ENCODE measurements around the gene SLC29A3. TPM values are rescaled to one million over a fixed set of nuclear protein-coding genes. Genes with fewer than 3 reads are reported as not detected.

SLC29A3 gene
- total RNA-seq, 1 donor from 2014 or later: 4.4 TPM

GRCh38 chr10:71393841-71394475 is 74.9 kb downstream of the SLC29A3 start:
- Mint-ChIP-seq H3K27me3 (ENCODE audit: unreplicated experiment) (peaks cover 79% of the 10 kb centered on the region), H3K36me3 (ENCODE audit: unreplicated experiment) (no peaks in the 10 kb centered on the region), H3K4me3 (ENCODE audit: unreplicated experiment) (no peak overlapping the region), H3K4me1 (ENCODE audit: unreplicated experiment) (peaks cover 8% of the 10 kb centered on the region), H3K27ac (ENCODE audit: unreplicated experiment) (no peak overlapping the region), H3K9me3 (ENCODE audit: unreplicated experiment) (no peaks in the 10 kb centered on the region)
- peak; percentile 62 for DNase-seq (ENCODE audit: extremely low spot score, unreplicated experiment)
- TF ChIP-seq, protein P1, sequence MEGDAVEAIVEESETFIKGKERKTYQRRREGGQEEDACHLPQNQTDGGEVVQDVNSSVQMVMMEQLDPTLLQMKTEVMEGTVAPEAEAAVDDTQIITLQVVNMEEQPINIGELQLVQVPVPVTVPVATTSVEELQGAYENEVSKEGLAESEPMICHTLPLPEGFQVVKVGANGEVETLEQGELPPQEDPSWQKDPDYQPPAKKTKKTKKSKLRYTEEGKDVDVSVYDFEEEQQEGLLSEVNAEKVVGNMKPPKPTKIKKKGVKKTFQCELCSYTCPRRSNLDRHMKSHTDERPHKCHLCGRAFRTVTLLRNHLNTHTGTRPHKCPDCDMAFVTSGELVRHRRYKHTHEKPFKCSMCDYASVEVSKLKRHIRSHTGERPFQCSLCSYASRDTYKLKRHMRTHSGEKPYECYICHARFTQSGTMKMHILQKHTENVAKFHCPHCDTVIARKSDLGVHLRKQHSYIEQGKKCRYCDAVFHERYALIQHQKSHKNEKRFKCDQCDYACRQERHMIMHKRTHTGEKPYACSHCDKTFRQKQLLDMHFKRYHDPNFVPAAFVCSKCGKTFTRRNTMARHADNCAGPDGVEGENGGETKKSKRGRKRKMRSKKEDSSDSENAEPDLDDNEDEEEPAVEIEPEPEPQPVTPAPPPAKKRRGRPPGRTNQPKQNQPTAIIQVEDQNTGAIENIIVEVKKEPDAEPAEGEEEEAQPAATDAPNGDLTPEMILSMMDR (IDR thresholded peaks at IDR 0.05): no peak

DNA sequence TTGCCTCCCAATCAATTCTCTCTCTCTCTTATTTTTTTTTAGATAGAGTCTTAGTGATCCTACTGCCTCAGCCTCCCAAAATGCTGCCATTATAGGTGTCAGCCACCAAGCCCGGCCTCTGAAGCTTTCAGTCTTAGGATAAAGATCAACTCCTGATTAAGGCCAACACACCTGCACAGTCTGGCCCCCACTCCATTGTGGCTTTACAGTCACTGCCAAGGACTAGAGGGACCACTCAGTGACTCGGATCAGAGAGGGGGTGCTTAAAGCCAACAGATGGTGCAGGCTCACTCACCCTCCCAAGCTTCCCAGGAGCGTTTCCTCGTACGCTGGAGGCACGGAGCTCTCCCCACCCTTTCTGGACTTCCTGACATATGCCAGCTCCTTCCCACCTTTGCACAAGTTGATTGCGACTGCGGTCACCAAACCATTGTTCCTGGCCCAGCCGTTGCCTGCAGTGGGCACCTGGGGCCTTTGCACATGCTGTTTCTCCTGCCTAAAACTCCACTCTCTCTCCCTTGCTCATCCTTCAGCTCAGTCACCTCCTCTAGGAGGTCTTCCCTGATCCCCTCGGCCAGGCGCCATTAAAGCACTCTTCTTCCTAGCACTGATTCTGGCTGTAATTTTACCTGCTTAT is 76.0 kb downstream of the SLC29A3 start:
- Mint-ChIP-seq H3K4me3 (ENCODE audit: unreplicated experiment) (no peak overlapping the region), H3K27me3 (ENCODE audit: unreplicated experiment) (peaks cover 80% of the 10 kb centered on the region), H3K27ac (ENCODE audit: unreplicated experiment) (no peak overlapping the region), H3K9me3 (ENCODE audit: unreplicated experiment) (no peaks in the 10 kb centered on the region), H3K4me1 (ENCODE audit: unreplicated experiment) (peaks cover 8% of the 10 kb centered on the region), H3K36me3 (ENCODE audit: unreplicated experiment) (no peaks in the 10 kb centered on the region)
- peak; percentile 66 for DNase-seq (ENCODE audit: extremely low spot score, unreplicated experiment)
- TF ChIP-seq, protein P1 (IDR thresholded peaks at IDR 0.05): no peak

DNA sequence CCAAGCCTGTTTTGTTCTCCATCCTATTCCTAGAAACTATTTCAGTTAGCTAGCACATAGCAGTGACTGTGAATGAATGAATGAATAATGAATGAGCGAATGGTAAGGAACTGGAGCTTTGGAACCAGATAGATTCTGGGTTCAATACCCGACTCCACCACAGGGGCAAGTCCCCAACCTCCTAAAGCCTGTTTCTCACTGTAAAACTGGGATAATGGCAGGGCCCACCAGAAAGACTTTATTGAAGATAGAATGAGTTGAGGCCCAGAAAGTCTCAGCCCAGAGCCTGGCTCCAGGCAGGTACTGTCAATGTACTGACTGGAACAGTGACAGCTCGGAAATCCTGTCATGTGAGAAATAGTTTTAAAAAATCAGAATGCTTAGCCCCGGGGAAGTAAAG is 76.6 kb downstream of the SLC29A3 start:
- TF ChIP-seq, protein P1 (IDR thresholded peaks at IDR 0.05): no peak
- Mint-ChIP-seq H3K27me3 (ENCODE audit: unreplicated experiment) (peaks cover 78% of the 10 kb centered on the region), H3K9me3 (ENCODE audit: unreplicated experiment) (no peaks in the 10 kb centered on the region), H3K4me3 (ENCODE audit: unreplicated experiment) (peak overlapping the region; percentile 56), H3K4me1 (ENCODE audit: unreplicated experiment) (peaks cover 8% of the 10 kb centered on the region), H3K36me3 (ENCODE audit: unreplicated experiment) (no peaks in the 10 kb centered on the region), H3K27ac (ENCODE audit: unreplicated experiment) (no peak overlapping the region)
- peak; percentile 19 for DNase-seq (ENCODE audit: extremely low spot score, unreplicated experiment)

DNA sequence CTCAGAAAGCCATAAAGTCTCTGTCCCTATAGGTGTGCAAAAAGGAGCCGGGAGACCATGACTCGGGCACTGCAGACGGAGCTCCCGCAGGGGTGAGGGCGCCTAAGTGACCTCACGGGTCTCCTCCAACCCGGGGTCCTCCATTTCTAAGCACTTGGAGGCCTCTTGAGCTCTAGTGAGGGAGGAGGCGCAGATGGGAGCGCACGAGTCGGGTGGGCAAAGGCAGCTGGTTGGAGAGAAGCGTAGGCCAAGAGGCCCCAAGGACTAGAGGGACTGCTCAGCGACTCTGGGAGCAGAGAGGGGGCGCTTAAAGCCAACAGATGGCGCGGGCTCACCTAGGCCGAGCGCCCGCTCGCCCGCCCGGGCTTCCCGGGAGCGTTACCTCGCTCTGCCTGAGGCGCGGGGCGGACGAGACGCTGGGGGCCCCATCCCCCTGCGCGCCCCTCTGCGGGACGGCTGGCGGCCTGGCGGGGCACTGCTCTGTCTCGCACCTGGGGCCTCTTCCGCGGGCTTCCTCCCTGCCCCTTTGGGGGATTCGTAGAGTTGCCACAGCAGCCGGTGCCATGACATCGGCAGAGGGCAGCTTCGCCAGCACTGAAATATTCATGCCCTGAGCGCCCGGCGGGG is 77.1 kb downstream of the SLC29A3 start:
- no peak overlapping the region for H3K27ac Mint-ChIP-seq (ENCODE audit: unreplicated experiment)
- no peaks in the 10 kb centered on the region for H3K9me3 Mint-ChIP-seq (ENCODE audit: unreplicated experiment)
- no peaks in the 10 kb centered on the region for H3K36me3 Mint-ChIP-seq (ENCODE audit: unreplicated experiment)
- H3K4me3 Mint-ChIP-seq (ENCODE audit: unreplicated experiment): peak overlapping the region; percentile 54
- peaks cover 8% of the 10 kb centered on the region for H3K4me1 Mint-ChIP-seq (ENCODE audit: unreplicated experiment)
- peak; percentile 69 for DNase-seq (ENCODE audit: extremely low spot score, unreplicated experiment)
- H3K27me3 Mint-ChIP-seq (ENCODE audit: unreplicated experiment): peaks cover 78% of the 10 kb centered on the region
- TF ChIP-seq, protein P1 (IDR thresholded peaks at IDR 0.05): peak; percentile 53

- H3K9me3 Mint-ChIP-seq (ENCODE audit: unreplicated experiment): no peaks in the 10 kb centered on the region
- peaks cover 78% of the 10 kb centered on the region for H3K27me3 Mint-ChIP-seq (ENCODE audit: unreplicated experiment)
- H3K36me3 Mint-ChIP-seq (ENCODE audit: unreplicated experiment): no peaks in the 10 kb centered on the region
- DNase-seq (ENCODE audit: extremely low spot score, unreplicated experiment): peak; percentile 67
- TF ChIP-seq, protein P1 (IDR thresholded peaks at IDR 0.05): no peak
- H3K4me3 Mint-ChIP-seq (ENCODE audit: unreplicated experiment): peak within 1 kb of the TSS; percentile 56
- no peak within 1 kb of the TSS for H3K27ac Mint-ChIP-seq (ENCODE audit: unreplicated experiment)
- peaks cover 8% of the 10 kb centered on the region for H3K4me1 Mint-ChIP-seq (ENCODE audit: unreplicated experiment)
Measured at GRCh38 chr10:71396711-71397295, 77.7 kb downstream of the SLC29A3 start, which contains the start of gene CDH23. Gene CDH23 (plus strand): TSS chr10:71396920. CDS start chr10:71439832, 42,912 bp downstream.
